ENCODE results near the gene ACAP2. TPM values are rescaled to one million over a fixed set of nuclear protein-coding genes. Genes with fewer than 3 reads are reported as not detected.
"Not testable (repeated sequence)": the region's sequence is repeated elsewhere in the genome, so short reads cannot be mapped to it uniquely, and the experiment has no call there.

Gene ACAP2
- total RNA-seq, 1 experiment from 2014 or later = 50.9 TPM

DNA sequence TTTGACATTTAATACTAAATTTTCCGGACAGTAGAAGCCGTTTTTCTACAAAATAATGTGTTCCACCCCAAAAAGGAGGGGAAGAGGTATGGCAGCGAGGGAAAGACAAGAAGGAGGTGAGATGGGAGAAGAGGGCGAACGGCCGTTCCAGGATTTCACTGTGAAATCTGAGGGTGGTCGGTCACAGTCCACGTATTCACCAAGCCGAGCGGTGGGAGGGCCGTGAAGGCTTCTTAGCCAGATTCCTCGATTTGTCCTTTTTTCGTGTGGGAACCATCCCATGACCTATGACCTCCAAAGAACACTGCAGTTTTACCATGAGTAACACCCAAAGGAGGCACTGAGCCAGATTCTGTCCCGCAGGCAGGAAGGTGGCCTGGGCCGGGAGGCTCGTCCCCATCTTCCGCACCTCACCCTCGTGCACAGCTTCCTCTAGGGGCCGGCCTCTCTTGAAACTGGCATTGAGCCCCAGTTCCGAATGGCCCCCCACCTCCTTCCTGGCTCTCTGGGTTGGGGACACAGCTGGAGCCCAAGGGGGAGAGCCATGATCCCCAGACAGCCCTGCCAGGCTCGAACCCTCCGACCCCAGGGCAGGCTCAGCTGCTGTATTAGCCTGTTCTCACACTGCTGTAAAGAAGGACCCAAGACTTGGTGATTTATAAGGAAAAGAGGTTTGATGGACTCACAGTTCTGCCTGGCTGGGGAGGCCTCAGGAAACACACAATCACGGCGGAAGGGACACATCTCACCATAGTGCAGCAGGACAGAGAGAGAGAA lies 195.5 kb downstream of the ACAP2 start:
- DNase-seq (ENCODE audit: low read depth) = no peak

DNA sequence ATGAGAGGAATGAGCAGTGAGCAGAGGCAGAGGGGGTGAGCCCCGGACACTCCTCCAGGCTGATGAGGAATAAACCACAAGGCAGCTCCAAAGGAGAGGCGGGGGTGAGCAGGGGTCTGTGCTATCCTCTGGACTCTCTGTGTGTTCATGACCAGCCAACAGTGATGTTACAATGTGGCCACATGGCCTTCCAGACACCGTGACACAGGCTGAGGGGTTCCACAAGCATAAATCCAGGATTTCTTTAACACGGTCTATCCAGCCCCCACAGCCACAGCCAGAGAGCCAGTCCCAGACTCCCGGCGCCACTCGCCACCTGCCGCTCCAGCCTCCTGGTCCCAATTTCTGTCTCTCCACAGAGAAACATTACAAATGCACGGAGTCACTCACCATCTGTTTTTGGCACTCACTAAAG lies 196.2 kb downstream of the ACAP2 start:
- DNase-seq (ENCODE audit: low read depth) = no peak

DNA sequence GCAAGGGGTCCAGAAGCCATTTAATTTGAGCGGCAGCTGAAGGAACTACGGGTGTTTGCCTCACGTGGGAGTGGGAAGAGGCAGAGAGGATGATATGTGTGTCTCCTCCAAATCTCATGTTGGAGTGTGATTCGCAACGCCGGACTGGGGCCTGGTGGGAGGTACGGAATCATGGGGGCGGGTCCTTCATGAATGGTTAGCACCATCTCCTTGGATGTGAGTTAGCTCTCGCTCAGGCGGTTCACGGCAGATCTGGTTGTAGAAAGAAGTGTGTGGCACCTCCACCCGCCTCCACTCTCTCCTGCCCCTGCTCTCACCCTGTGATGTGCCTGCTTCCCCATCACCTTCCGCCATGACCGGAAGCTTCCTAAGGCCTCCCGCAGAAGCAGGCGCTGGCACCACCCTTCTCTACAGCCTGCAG lies 197.3 kb downstream of the ACAP2 start:
- no peak for DNase-seq (ENCODE audit: low read depth)

DNA sequence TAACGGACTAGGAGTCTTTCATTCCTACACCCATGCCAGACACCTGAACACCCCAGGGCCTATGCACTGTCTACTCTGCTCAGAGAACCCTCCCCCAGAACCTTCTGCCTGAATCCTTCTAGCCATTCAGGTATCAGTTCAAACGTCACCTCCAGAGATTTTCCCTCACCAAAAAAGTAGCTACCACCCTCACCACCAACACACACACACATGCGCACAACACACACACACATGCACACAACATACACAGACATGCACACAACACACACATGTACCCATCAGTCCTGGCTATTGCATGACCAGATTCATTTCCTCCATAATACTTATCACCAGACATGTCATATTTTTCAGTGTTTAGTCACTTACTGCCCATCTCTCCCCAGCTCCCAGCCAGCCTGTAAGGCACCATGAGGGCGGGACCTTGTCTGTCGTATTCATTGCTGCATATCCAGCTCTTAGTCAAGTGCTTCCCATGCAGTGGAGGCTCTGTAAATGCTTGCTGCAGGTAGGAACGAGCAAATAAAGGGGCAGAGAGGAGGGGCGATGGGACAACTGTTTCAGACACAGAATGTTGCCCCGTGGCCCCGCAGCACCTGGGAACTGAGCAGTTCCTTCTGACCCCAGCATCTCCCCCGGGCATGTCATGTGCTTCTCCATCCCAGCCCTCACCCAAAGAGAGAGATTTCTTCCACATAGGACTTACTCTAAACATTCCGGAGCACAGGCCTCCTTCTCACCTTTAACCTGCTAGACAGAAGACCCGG lies 201.0 kb downstream of the ACAP2 start:
- no peak for DNase-seq (ENCODE audit: low read depth)

DNA sequence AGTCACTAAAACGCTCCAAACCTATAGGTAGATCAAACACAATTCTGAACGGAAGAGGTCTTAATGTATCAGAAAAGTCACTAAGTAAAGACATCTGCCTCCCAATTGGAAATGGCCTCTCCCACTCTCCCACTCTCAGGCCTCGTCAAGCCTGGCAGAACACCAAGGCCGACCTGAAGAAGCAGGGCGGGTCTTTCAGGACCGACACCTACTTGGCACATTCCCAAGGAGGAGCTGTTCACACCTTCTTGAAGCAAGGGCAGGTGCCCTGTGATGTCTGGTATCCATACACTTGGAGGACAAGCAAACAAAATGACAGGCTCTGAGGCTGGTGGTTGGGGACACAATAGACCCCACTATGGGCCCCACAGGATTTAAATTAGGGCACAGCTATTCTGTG lies 201.9 kb downstream of the ACAP2 start:
- no peak for DNase-seq (ENCODE audit: low read depth)

DNA sequence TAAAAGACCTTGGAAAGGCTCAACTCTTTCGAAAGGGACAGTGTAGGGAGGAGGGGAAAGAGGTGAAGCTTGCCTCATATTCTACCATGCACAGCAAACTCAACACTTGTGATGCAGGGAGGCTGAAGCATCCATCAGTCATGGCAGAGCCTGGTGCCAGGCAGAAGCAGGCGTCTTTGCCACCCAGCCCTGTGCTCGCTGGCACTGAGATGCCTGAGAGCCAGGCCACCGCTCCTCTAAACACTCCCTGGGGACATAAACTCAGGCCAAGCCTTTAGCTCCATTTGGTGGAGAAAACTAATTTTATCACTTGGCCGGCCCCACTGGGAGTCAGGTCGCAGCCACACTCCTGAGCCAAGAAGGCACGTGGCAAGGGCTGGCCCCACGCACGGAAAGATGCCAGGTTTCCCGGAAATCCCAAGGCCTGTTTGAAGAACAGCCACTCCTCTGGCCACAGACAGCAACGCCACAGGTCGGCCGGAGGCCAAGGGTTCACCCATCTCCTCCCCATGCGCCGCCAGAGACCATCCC lies 202.6 kb downstream of the ACAP2 start:
- DNase-seq (ENCODE audit: low read depth) = no peak

DNA sequence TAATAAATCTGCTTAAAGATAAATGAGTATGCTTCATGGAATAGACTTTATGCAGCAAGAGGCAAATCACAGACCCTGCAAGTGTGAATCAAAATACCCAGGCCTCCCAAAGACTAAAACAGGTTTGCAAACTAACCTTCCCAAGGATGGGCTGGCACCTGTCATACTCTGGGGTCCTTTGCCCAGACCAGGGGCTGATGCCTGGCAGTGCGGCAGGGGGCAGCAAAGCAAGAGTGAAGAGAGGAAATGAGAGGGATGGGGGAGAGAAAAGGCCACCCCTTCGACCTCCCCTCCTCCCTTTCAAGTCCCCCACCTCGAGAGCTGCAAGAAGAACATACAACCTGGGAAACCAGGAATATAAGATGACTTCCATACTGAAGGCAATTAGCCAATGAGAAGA lies 203.7 kb downstream of the ACAP2 start:
- no peak for DNase-seq (ENCODE audit: low read depth)

DNA sequence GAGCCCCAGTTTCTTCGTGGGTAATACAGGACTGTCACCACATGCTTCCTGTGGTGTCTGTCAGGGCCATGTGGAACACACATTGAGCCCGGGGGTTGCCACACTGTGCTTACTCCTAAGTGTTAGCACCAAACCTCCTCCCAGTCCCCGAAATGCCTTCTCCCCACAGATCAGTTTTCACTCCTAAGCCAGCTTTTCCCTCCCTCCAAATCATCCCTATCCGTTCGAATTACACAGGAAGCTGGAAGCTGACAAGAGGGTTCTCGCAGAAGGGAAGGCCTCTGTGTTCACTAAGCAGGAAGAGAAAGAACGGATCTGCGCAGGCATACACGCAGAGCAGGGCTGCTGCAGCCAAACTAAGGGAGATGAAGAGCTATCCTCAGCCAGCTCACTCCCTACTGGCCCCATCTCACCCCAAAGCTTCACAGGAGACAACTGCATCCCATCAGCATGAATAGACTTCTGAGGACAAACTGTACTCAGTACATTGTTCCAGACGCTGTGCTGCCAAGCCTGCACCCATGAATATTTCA lies 204.2 kb downstream of the ACAP2 start:
- DNase-seq (ENCODE audit: low read depth) = no peak

DNA sequence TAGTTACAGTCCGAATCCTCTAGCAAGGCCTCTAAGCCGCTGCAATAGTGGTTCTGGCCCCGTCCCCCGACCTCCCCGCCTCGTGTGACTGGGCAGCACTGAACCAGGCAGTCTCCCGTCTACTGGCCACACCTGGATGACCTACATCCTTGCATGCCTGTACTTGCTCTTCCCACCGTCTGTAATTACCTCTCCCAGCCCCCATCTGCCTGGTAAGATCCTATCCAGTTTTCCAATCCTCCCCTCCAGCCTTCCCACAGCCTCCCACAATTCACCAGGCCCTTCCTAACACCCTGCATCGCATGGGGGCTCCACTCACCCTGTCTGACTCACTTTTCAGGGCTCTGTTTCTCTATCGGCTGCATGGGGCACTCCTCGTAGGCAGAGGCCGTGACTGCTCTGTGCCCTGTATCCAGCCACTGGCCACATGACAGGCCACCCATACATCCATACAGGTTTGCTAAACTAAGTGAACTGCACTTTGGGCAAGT lies 204.7 kb downstream of the ACAP2 start:
- no peak for DNase-seq (ENCODE audit: low read depth)

DNA sequence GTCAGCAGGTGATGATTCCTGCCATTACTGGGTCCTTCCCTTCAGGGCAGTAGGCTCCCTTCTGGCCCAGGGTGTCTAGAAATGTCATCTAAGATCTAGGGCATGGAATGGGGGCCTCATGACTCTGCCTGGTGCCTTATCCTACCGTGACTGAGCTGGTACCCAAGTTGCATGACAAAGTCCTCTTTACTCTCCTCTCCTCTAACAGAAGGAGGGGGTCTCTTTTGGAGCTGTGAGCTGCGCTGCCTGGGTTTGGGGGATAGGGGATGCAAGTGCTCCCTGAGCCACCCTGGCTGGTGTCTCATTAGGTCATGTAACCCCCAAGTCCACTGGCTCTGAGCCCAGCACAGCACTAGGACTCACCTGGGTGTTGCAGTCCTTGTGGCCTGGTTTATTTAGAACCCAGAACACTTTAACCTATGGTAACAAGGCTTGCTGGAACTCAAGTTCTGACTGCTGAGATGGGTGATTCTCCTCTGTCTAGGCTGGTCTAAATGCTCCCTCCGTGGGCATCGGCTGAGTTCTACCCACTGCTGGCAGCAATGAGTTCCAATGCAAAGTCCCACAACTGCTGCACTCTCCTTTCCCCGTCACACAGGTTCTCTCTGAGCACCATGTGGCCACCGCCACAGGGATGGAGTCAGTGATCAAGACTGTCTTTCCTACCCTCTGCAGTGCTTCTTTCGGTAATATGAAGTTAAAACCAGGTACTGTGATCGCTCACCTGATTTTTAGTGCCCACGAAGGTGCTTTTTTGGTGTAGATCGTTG lies 205.8 kb downstream of the ACAP2 start:
- no peak for DNase-seq (ENCODE audit: low read depth)

DNA sequence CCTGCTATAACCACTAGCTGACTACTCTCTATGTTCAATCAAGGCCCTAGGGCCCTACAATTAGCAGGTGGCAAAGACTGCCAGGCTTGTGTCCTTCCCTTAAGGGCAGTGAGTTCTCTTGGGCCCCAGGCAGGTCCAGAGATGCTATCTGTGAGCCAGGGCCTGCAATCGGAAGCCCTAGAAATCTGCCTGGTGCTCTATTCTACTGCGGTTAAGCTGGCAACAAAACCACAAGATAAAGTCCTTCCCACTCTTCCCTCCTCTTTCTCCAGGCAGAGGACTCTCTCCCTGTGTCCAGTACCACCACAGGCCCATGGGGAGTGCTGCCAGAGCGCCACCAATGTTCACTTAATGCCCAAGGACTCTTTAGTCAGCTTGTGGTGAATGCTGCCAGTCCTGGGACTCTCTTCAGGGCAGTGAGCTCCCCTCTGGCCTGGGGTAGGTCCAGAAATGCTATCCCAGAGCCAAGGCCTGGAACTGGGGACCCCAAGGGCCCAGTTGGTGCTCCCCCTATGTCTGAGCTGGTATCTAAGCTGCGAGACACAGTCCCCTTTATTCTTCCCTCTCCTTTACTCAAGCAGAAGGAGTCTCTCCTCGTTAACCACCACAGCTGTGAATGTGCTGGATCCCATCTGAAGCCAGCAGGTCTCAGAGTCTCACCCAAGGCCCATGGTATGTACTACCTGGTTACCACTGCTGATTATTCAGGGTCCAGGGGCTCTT lies 206.6 kb downstream of the ACAP2 start:
- no peak for DNase-seq (ENCODE audit: low read depth)

DNA sequence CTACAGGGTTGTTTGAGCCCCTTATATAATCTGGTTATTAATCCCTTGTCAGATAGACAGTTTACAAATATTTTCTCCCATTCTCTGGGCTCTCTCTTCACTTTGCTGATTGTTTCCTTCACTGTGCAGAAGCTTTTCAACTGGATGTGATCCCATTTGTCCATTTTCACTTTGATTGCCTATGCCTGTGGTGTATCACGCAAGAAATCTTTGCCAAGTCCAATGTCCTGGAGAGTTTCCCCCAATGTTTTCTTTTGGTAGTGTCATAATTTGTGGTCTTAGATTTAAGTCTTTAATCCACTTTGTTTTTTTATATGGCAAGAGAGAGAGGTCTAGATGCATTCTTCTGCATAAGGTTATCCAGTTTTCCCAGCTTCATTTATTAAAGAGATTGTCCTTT lies 212.6 kb downstream of the ACAP2 start:
- DNase-seq (ENCODE audit: low read depth) = no peak

DNA sequence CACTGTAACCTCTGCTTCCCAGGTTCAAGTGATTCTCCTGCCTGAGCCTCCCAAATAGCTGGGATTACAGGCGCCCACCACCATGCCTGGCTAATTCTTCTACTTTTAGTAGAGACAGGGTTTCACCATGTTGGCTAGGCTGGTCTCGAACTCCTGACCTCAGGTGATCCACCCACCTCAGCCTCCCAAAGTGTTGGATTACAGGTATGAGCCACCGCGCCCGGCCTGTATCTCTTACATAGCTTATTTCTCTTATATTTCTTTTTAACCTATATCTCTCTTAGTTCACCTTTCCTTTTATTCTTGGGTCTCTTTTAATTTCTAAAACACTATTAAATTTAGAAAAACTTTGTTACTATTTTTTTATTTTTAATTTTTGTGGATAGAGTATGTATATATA lies 213.9 kb downstream of the ACAP2 start:
- DNase-seq (ENCODE audit: low read depth) = not testable (repeated sequence)

DNA sequence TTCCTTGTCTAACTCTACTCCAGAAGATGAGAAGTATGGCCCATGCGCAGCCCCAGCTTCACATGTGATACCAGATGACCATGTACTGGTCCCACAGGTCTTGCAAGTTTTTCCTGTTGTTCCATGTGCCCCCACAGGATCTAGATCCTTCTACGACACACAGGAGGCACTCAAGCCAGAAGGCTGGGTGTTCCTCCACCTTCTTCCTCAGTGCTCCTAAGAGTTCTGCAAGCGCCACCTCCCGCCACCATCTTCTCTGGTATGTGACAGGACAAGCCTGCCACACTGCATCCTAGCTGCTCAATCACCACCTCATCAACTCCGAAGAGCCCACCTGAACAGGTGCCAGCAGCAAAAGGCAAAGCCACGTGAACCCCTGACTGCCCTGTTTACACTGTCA lies 214.9 kb downstream of the ACAP2 start:
- DNase-seq (ENCODE audit: low read depth) = no peak

DNA sequence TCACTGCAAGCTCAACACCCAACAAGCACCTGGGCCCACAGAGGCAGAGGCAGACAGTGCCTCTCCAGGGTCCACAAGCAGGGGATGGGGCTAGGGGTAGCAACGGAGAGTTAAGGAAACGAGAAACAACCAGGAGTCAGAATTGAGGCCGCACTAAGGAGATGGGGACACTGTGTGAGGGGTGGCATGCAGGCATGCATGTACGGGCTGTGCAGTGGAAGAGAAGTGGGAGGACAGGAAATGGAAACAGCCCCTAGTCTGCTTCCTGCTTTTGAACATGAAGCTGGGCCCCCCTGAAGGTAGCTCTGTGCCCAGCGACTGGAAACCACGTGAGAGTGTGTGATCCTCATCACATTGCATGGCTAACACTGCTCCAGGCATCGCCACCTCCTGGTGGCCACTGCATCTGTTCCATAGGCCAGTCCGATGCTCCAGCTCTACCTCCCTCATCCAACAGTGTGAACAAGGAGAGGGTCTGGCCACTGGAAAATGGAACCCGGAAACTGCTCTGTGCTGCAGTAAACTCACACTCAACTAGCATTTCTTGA lies 215.8 kb downstream of the ACAP2 start:
- DNase-seq (ENCODE audit: low read depth) = peak; percentile 32

DNA sequence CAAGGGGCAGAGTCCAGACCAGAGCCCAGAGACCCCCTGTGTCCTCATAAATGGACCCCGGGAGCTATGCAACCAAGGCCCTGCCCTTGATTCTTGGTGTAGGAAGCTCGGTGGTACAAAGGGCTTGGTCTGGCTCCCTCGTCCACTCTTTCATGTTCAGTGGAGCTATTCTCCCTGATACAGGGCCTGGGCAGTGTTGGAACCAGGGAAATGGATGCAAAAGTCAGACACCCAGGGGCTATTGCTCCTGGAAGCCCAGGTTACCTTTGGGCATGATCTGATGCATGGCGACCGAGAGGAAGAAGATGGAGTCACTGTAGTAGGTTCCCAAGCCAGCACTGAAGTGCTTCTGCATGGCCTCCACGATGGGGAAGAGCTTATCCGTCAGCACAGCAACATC lies 216.4 kb downstream of the ACAP2 start:
- no peak for DNase-seq (ENCODE audit: low read depth)

DNA sequence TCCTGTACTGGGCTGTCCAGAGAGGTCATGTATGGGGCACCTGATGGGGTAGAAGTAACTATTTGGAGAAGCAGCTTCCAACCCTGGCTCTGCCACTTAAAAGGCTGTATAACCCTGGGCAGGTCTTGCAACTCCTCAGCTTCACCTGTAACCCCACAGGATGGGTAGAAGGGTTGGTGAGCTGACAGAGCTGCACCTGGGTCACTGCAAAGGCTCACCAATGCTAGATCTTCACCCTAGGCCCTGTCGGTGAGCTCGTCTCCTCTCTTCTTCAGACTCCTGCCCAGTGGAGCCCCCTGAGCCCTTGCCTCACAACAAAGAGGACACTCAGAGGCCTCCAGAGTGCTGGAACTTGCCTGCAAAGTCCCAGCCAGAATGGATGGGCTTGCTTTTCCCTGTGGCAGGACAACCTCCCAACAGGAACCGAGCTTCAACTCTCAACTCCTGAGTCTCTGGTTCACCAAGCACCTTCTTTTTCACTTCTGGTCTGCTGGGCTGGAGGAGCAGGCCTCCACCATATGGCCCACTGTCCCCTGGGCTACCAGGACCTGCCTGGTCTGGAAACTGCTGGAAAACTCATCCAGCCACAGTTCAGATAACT lies 217.7 kb downstream of the ACAP2 start:
- no peak for DNase-seq (ENCODE audit: low read depth)

Data from RPMI7951 (cell line).